Neural progenitor cell (in vitro differentiated cells): ENCODE data around the gene SCN8A. TPM values are rescaled to one million over a fixed set of nuclear protein-coding genes. Genes with fewer than 3 reads are reported as not detected.

Source experiments
- DNase-seq: peaks from one replicate; pipeline ENCODE4 v3.0.0-alpha.2; 2016; ENCODE audit warnings: low spot score
- H2AFZ ChIP-seq: fragments of 200-600 bp; sonication (generic); replicated peaks from 2 replicates; pipeline ENCODE4 v1.6.1; 2016; ENCODE audit warnings: antibody characterized with exemption
- H3F3A ChIP-seq: fragments of 200-600 bp; sonication (generic); 2 replicates; pipeline ENCODE4 v1.6.1; 2016; ENCODE audit warnings: antibody characterized with exemption, low read depth
- H3K27ac ChIP-seq: fragments of 200-600 bp; sonication (generic); 2 replicates; pipeline ENCODE4 v1.5.1; 2016; ENCODE audit warnings: mild to moderate bottlenecking
- H3K27me3 ChIP-seq: fragments of 200-600 bp; sonication (generic); 2 replicates; pipeline ENCODE4 v1.6.1; 2016; ENCODE audit warnings: mild to moderate bottlenecking, moderate library complexity
- H3K36me3 ChIP-seq: fragments of 200-600 bp; sonication (generic); 2 replicates; pipeline ENCODE4 v1.5.1; 2016
- H3K4me1 ChIP-seq: fragments of 200-600 bp; sonication (generic); 2 replicates; pipeline ENCODE4 v1.6.1; 2016; ENCODE audit warnings: mixed run types
- H3K4me2 ChIP-seq: fragments of 200-600 bp; sonication (generic); 2 replicates; pipeline ENCODE4 v1.6.1; 2016
- H3K4me3 ChIP-seq: fragments of 200-600 bp; sonication (generic); 2 replicates; pipeline ENCODE4 v1.5.1; 2016
- H3K79me2 ChIP-seq: fragments of 200-600 bp; sonication (generic); 2 replicates; pipeline ENCODE4 v1.6.1; 2016; ENCODE audit warnings: low read depth
- H3K9ac ChIP-seq: fragments of 200-600 bp; sonication (generic); 2 replicates; pipeline ENCODE4 v1.6.1; 2016
- H3K9me3 ChIP-seq: fragments of 200-600 bp; sonication (generic); 2 replicates; pipeline ENCODE4 v1.5.1; 2016; ENCODE audit warnings: low read depth
- H4K20me1 ChIP-seq: fragments of 200-600 bp; sonication (generic); 2 replicates; pipeline ENCODE4 v1.6.1; 2016; ENCODE audit warnings: low read depth
- H3K27ac Mint-ChIP-seq: 3 replicates; pipeline ENCODE4 v1.8.0; 2021; ENCODE audit warnings: mixed read lengths
- H3K27me3 Mint-ChIP-seq: 2 replicates; pipeline ENCODE4 v1.8.0; 2022; ENCODE audit warnings: low read depth, mild to moderate bottlenecking, inconsistent platforms, moderate library complexity, mixed read lengths; ENCODE audit not compliant: insufficient read depth
- H3K36me3 Mint-ChIP-seq: 3 replicates; pipeline ENCODE4 v1.8.0; 2021; ENCODE audit warnings: mixed read lengths
- H3K4me1 Mint-ChIP-seq: 3 replicates; pipeline ENCODE4 v1.8.0; 2021; ENCODE audit warnings: mixed read lengths
- H3K4me3 Mint-ChIP-seq: 3 replicates; pipeline ENCODE4 v1.8.0; 2021; ENCODE audit warnings: mild to moderate bottlenecking, moderate library complexity, mixed read lengths
- H3K9me3 Mint-ChIP-seq: 3 replicates; pipeline ENCODE4 v1.8.0; 2020; ENCODE audit warnings: mixed read lengths
- CTCF ChIP-seq: fragments of 200-600 bp; sonication (generic); IDR thresholded peaks from 2 replicates; pipeline ENCODE4 v1.5.1; 2017; ENCODE audit warnings: antibody characterized with exemption, mild to moderate bottlenecking
- EZH2 ChIP-seq: fragments of 200-600 bp; sonication (generic); IDR thresholded peaks from 2 replicates; pipeline ENCODE4 v1.6.1; 2017; ENCODE audit warnings: antibody characterized with exemption, mild to moderate bottlenecking, moderate library complexity
- EZH2phosphoT487 ChIP-seq: fragments of 200-600 bp; sonication (generic); IDR thresholded peaks from 2 replicates; pipeline ENCODE4 v1.6.1; 2017; ENCODE audit warnings: antibody characterized with exemption
- total RNA-seq: library from RNA; depleted of rRNA; stranded (reverse); fragments of >200 nt; gene quantifications from 2 replicates; pipeline ENCODE4 v1.2.3, GENCODE V29; 2015; ENCODE audit warnings: low replicate concordance

Gene SCN8A
- total RNA-seq, 1 donor from 2014 or later: 14.2 TPM

GRCh38 chr12:51729331-51729730 is 138.3 kb downstream of the SCN8A start:
- H3K4me1 Mint-ChIP-seq: no peaks in the 10 kb centered on the region
- no peak for DNase-seq
- H2AFZ ChIP-seq: no peak overlapping the region
- H3F3A ChIP-seq: no peaks in the 10 kb centered on the region
- H3K27me3 Mint-ChIP-seq: peaks cover under 1% of the 10 kb centered on the region
- H3K4me3 ChIP-seq: no peak overlapping the region
- H3K36me3 Mint-ChIP-seq: peaks cover 22% of the 10 kb centered on the region
- H3K36me3 ChIP-seq: peaks cover 9% of the 10 kb centered on the region
- no peaks in the 10 kb centered on the region for H3K27me3 ChIP-seq
- H3K9me3 Mint-ChIP-seq: peaks cover 31% of the 10 kb centered on the region
- no peak overlapping the region for H3K4me3 Mint-ChIP-seq
- H3K4me1 ChIP-seq: no peaks in the 10 kb centered on the region
- no peak for TF ChIP-seq CTCF
- TF ChIP-seq EZH2phosphoT487: no peak
- no peak for TF ChIP-seq EZH2
- H4K20me1 ChIP-seq: no peaks in the 10 kb centered on the region
- peaks cover 3% of the 10 kb centered on the region for H3K9me3 ChIP-seq
- no peaks in the 10 kb centered on the region for H3K79me2 ChIP-seq
- no peak overlapping the region for H3K9ac ChIP-seq
- no peak overlapping the region for H3K4me2 ChIP-seq
- no peak overlapping the region for H3K27ac Mint-ChIP-seq
- no peak overlapping the region for H3K27ac ChIP-seq

DNA sequence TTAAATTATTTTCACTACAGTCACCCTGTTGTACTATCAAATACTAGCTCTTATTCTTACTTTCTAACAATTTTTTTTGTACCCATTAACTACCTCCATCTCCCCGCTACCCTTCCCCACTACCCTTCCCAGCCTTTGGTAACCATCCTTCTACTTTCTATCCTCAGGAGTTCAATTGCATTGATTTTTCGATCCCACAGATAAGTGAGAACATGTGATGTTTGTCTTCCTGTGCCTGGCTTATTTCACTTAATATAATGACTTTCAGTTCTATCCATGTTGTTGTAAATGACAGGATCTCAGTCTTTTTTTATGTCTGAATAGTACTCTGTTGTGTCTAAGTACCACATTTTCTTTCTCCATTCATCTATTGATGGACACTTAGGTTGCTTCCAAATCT is 139.7 kb downstream of the SCN8A start:
- Histone ChIP-seq H3K4me3 (no peak overlapping the region), H3K4me1 (no peaks in the 10 kb centered on the region), H3K9ac (no peak overlapping the region), H4K20me1 (no peaks in the 10 kb centered on the region), H3K27me3 (no peaks in the 10 kb centered on the region), H3K36me3 (peaks cover 9% of the 10 kb centered on the region), H3F3A (no peaks in the 10 kb centered on the region), H3K79me2 (no peaks in the 10 kb centered on the region), H3K9me3 (peaks cover 3% of the 10 kb centered on the region), H3K27ac (no peak overlapping the region), H2AFZ (no peak overlapping the region), H3K4me2 (no peak overlapping the region)
- H3K4me1 Mint-ChIP-seq: no peaks in the 10 kb centered on the region
- TF ChIP-seq EZH2: no peak
- no peak for TF ChIP-seq EZH2phosphoT487
- no peak for TF ChIP-seq CTCF
- H3K4me3 Mint-ChIP-seq: no peak overlapping the region
- DNase-seq: no peak
- H3K27me3 Mint-ChIP-seq: peaks cover 2% of the 10 kb centered on the region
- peaks cover 27% of the 10 kb centered on the region for H3K36me3 Mint-ChIP-seq
- peaks cover 31% of the 10 kb centered on the region for H3K9me3 Mint-ChIP-seq
- H3K27ac Mint-ChIP-seq: no peak overlapping the region

DNA sequence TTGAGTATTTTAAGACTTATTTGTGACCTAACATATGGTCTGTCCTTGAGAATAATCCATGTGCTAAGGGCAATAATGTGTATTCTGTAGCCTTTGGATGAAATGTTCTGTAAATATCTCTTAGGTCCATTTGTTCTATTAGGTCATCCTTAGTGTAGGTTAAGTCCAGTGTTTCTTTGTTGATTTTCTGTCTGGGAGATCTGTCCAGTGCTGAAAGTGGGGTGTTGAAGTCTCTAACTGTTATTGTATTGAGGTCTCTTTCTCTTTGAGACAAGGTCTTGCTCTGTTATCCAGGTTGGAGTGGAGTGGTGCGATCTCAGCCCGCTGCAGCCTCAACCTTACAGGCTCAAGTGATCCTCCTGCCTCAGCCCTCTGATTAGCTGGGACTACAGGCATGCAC is 149.5 kb downstream of the SCN8A start:
- TF ChIP-seq EZH2phosphoT487 (no peak), CTCF (no peak), EZH2 (no peak)
- Histone ChIP-seq H3K9me3 (no peaks in the 10 kb centered on the region), H3K27me3 (no peaks in the 10 kb centered on the region), H3F3A (no peaks in the 10 kb centered on the region), H3K36me3 (no peaks in the 10 kb centered on the region), H2AFZ (no peak overlapping the region), H4K20me1 (no peaks in the 10 kb centered on the region), H3K27ac (no peak overlapping the region), H3K79me2 (no peaks in the 10 kb centered on the region), H3K4me2 (no peak overlapping the region), H3K9ac (no peak overlapping the region), H3K4me3 (no peak overlapping the region), H3K4me1 (no peaks in the 10 kb centered on the region)
- Mint-ChIP-seq H3K27me3 (peaks cover 2% of the 10 kb centered on the region), H3K36me3 (peaks cover 27% of the 10 kb centered on the region), H3K4me3 (no peak overlapping the region), H3K4me1 (peaks cover 12% of the 10 kb centered on the region), H3K27ac (no peak overlapping the region), H3K9me3 (peaks cover 5% of the 10 kb centered on the region)
- DNase-seq: no peak

- no peaks in the 10 kb centered on the region for H3K36me3 ChIP-seq
- peaks cover 43% of the 10 kb centered on the region for H3K36me3 Mint-ChIP-seq
- H3K27me3 ChIP-seq: no peaks in the 10 kb centered on the region
- H3K79me2 ChIP-seq: no peaks in the 10 kb centered on the region
- no peak overlapping the region for H3K4me3 Mint-ChIP-seq
- H3K4me2 ChIP-seq: no peak overlapping the region
- TF ChIP-seq EZH2 (no peak), EZH2phosphoT487 (no peak), CTCF (no peak)
- H3K4me1 ChIP-seq: no peaks in the 10 kb centered on the region
- H3K4me3 ChIP-seq: no peak overlapping the region
- no peaks in the 10 kb centered on the region for H4K20me1 ChIP-seq
- H3K27ac ChIP-seq: no peak overlapping the region
- DNase-seq: no peak
- no peaks in the 10 kb centered on the region for H3F3A ChIP-seq
- no peak overlapping the region for H3K27ac Mint-ChIP-seq
- H3K9ac ChIP-seq: no peak overlapping the region
- H3K4me1 Mint-ChIP-seq: peaks cover 1% of the 10 kb centered on the region
- H2AFZ ChIP-seq: no peak overlapping the region
- H3K27me3 Mint-ChIP-seq: peaks cover 2% of the 10 kb centered on the region
- no peaks in the 10 kb centered on the region for H3K9me3 ChIP-seq
- H3K9me3 Mint-ChIP-seq: peaks cover 5% of the 10 kb centered on the region
Observed at GRCh38 chr12:51744235-51744634, 153.2 kb downstream of the SCN8A start.
